ENCODE results near the gene NUP205.

The NUP205 gene

GRCh38 chr7:135538376-135538775 lies 19.3 kb upstream of the NUP205 start:
- no peak for DNase-seq (ENCODE audit: low read depth in 2 of 2)

DNA sequence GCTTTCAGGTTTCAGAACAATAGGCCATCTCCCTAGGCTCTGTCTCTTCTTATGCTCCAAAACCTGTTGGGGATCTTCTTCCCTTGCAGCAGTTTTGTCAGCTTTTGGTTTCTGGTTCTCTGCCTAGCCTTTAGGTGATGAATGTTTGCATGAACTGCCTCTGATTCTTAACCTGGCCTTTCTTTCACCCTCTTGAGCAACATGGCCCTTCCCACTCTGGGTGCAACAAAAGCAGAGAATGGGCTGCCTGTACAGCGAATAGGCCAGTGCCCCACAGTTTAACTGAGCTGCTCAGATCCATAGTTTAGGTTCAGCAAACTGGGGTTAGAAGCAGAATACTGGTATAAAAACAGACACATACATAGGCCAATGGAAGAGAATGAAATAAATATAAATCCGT lies 18.1 kb upstream of the NUP205 start:
- no peak for DNase-seq (ENCODE audit: low read depth in 2 of 2)

DNA sequence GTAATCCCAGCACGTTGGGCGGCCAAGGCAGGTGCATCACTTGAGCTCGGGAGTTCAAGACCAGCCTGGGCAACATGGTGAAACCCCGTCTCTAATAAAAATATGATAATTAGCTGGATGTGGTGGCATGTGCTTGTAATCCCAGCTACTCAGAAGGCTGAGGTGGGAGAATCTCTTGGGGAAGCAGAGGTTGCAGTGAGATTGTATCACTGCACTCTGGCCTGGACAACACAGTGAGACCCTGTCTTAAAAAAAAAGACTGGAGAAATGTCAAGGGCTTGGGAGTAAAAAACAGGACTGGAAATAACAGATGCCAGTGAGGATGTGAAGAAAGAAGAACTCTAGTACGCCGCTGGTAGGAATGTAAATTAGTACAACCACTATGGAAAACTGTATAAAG lies 16.7 kb upstream of the NUP205 start:
- DNase-seq (ENCODE audit: low read depth in 2 of 2), result no peak

GRCh38 chr7:135550196-135550595 lies 7.5 kb upstream of the NUP205 start:
- DNase-seq (ENCODE audit: low read depth in 2 of 2), result no peak

GRCh38 chr7:135552148-135552547 lies 5.6 kb upstream of the NUP205 start:
- DNase-seq (ENCODE audit: low read depth in 2 of 2), result no peak

DNA sequence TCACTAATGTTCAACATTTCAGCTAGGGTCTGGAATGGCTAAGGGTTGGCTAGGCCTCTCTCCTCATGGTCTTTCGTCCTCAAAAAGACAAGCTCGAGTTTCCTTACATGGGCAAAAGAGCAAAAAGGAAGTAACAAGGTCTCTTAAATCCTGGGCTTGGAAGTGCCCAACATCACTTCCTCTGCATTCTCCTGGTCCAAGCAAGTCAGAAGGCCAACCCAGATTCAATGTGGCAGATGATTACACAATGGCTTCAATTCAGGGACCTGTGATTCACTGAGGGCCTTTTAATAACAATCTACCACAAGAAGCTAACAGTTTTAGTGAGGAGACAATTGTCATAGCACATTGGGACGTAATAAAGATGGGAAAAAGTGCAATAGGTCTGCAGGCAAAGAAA lies 4.4 kb upstream of the NUP205 start:
- DNase-seq (ENCODE audit: low read depth in 2 of 2), result no peak

- DNase-seq (ENCODE audit: low read depth in 2 of 2), result peak; percentile 17 to 21
Measured at GRCh38 chr7:135558337-135558767, 635 bp downstream of the NUP205 start.

DNA sequence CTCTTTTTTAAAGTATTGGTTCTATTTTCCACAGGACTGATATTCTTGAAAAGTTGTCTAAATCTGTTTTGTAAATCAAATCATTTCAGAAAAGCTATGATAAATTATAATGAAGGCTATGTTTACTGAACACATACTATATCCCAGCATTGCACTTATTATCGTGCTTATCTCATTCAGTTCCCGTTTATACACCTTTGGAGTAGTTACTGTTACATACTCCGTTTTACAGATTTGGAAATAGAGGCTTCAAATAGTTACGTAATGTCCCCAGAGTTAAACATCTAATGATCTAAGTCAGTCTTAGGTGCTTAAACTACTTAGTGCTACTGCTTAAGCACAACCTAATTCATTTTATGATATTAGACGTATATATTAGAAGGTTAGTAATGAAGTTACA lies 1.2 kb downstream of the NUP205 start:
- DNase-seq (ENCODE audit: low read depth in 2 of 2), result no peak

DNA sequence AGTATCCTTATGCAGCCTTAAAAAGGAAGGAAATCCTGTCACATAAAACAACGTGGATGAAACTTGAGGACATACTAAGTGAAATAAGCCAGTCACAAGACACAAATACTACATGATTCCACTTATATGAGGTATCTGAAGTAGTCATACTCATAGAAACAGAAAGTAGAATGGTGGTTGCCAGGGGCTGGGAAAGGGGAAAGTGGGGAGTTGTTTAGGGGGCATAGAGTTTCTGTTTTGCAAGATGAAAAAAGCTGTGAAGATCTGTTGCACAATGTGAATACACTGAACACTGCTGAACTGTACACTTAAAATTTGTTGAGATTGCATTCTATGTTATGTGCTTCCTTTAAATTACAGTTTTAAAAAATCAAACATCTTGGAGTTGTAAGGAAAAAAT lies 2.9 kb downstream of the NUP205 start:
- DNase-seq (ENCODE audit: low read depth in 2 of 2), result no peak

DNA sequence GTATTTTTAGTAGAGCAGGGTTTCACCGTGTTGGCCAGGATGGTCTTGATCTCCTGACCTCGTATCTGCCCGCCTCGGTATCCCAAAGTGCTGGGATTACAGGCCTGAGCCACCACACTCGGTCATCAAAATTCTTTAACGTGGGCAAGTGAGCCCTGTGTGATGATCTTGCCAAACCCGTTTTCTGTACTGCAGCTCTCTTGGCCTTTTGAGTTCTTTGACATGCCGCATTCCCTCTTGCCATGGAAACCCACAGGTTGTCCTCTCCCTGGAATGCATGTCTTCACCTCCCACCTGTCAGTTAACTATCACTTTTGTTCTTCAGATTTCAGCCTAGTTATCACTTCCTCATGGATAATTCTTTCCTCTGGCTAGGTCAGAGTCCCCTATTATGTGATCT lies 5.0 kb downstream of the NUP205 start:
- DNase-seq (ENCODE audit: low read depth in 2 of 2), result no peak

DNA sequence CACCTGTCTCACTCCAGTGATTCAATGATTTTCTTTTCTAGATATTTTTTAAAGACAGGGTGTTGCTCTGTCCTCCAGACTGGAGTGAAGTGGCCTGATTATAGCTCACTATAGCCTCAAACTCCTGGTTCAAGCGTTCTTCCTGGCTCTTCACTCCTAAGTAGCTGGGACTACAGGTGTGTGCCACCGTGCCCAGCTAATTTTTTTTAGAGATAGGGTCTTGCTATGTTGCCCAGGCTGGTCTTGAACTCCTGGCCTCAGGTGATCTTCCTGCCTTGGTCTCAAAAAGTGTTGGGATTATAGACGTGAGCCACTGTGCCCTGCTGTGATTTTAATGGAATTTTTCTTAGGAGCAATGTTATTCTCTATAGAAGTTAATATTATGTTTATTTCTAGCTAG lies 14.1 kb downstream of the NUP205 start:
- no peak for DNase-seq (ENCODE audit: low read depth in 2 of 2)

- DNase-seq (ENCODE audit: low read depth in 2 of 2), result no peak
Measured at GRCh38 chr7:135573541-135573940, 15.8 kb downstream of the NUP205 start.

DNA sequence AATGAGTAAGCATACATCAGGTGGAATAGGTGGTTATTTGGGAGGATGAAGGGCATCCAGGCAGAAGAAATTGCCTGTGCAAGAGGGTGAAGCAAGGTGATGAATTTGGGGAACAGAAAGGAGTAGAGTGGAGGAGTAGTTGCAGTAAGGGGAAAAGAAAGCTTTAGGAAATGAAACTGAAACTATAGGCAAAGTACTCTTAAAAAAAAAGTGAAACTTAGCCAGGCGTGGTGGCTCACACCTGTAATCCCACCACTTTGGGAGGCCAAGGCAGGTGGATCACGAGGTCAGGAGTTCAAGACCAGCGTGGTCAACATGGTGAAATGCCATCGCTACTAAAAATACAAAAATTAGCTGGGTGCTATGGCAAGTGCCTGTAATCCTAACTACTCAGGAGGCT lies 17.6 kb downstream of the NUP205 start:
- DNase-seq (ENCODE audit: low read depth in 2 of 2), result no peak

GRCh38 chr7:135578569-135578968 lies 20.9 kb downstream of the NUP205 start:
- no peak for DNase-seq (ENCODE audit: low read depth in 2 of 2)

DNA sequence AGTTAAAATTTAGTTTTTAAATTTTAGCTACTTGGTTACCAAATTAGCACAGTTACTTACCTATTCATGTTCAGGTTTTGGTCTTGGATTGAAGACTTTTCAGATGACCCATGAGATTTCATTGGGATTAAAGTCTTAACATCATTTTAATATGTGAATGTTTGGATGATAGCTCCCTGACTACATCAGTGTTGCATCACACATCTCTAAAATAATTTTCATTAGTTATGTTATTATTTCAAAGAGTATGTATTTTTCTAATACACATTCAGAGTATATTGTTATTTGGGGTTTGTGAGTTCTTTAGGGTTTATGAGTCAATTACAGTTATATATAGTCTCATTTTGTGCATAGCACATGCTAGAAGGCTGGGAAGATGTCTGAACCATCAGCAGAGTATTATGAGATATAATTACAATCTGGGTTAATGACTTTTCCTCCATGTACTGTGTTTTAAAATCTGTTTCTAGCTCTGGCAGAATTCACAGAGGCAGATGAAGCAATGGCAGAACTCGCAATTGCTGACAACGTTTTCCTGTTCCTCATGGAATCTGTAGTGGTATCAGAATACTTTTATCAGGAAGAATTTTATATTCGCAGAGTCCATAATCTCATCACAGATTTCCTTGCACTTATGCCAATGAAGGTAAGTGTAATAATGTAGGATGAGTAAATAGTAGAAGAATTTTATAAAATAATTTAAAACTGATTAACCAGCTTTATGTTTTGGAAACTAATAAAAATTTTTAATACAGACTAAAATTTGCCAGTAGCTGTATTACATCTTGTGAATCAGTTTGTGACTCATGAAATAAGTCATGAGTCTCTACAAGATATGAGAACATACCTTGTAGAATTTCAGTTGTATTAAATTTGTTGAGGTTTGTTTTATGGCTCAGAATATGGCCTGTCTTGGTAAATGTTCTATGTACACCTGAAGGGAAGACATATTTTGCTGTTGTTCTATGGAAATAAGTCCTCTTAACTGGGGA lies 26.9 kb downstream of the NUP205 start:
- no peak for DNase-seq (ENCODE audit: low read depth in 2 of 2)

- DNase-seq (ENCODE audit: low read depth in 2 of 2), result no peak
Measured at GRCh38 chr7:135597181-135597925, 39.6 kb downstream of the NUP205 start.

- no peak for DNase-seq (ENCODE audit: low read depth in 2 of 2)
Measured at GRCh38 chr7:135597926-135598305, 40.2 kb downstream of the NUP205 start.

DNA sequence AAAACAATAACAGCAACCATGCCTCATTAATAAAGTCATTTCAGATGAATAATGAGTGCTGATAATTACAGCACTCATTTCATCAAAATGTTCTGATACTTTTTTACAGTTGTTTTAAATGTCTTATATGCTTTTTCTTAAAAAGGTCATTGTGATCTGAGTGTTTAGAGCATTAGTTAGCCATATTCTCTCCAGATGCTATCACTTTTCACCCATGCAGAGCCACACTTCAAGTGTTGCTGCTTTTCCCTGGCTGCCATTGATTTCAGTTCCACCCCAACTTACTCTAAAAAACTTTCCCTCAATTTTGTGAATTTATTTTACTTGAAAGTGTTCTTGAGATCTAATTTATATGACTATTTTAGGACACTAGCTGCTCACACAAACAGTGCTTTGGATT lies 41.8 kb downstream of the NUP205 start:
- no peak for DNase-seq (ENCODE audit: low read depth in 2 of 2)

DNA sequence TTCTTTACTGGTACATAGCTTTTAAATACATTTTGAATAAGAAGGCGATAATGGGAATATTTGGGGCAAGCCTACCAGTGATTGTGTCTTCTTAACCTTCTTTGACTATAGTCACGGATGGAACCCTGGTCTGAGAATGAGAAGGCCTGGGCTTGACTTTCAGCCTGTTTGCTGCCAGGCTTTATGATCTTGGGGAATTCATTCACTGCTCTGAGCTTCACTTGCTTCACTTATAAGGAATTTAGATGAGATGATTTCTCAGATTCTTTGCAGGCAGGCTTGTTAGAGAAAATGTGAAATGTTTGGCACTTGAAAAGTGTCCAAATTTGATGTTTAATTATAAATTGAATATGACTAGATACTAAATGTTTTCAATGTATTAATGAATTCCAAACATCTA lies 42.5 kb downstream of the NUP205 start:
- no peak for DNase-seq (ENCODE audit: low read depth in 2 of 2)

- DNase-seq (ENCODE audit: low read depth in 2 of 2), result no peak
Measured at GRCh38 chr7:135601182-135601581, 43.5 kb downstream of the NUP205 start.

DNA sequence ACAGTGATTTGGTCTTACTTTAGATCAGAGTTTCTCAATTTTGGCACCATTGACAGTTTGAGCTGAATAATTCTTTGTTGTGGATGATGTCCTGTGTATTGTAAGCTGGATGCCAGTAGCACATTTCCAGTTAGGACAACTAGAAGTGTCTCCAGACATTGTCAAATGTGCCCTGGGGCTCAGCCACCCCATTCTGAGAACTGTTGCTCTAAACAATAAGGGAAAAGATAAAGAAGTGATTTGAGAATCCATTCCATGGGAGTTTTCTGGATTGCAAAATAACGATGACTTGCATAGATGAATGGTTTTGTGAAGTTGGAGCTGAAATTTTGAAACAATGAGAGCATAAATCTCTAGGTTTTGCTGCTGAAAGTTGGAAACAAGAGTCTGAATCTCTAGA lies 44.6 kb downstream of the NUP205 start:
- DNase-seq (ENCODE audit: low read depth in 2 of 2), result no peak

DNA sequence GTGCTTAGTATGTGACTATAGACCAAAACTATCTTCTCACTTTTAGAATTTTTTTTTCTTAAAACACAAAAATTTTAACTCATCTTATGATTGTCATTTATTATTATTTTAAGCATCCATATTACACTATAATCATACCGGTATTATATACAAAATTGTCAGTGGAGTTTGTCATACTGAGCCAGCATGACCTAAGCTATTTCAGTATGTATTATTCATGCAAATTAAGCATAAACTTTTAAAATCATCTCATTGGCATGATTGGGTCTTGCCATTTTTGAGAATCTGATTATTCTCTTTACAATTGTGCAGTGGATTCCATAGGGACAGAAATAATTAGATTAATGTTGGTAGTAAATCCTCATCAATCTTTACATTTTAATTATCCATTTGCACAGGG lies 58.4 kb downstream of the NUP205 start:
- DNase-seq (ENCODE audit: low read depth in 2 of 2), result no peak

DNA sequence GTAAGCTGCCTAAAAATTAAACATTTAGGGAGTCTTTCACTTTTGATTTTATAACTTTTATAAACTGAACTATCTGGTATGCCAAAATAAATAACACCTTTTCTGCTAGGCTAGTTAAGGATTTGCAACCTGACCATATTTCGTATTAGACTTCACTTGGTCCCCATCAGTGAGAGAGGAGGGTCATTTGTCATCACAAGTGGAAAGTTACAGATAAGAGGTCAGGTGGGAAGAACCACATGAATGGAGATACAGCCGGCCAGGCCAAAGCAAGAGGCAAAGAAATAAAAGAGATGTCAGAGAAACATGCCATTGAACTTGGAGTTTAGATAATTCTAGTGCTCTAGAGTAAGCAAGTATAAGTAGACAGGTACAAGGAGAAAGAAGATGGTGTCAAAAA lies 60.1 kb downstream of the NUP205 start:
- DNase-seq (ENCODE audit: low read depth in 2 of 2), result no peak
